Parathyroid adenoma (tissue), 2 donors: Measurements from ENCODE around the gene LRRIQ3.

ENCODE experiments used
- H2AFZ ChIP-seq: fragments of 300-600 bp; sonication (generic); one replicate; pipeline ENCODE4 v1.7.0; 2017; ENCODE audit warnings: antibody characterized with exemption, mild to moderate bottlenecking
- H3K27ac ChIP-seq: fragments of 300-600 bp; sonication (generic); one replicate; pipeline ENCODE4 v1.7.0; 2017
- H3K27me3 ChIP-seq: fragments of 300-600 bp; sonication (generic); one replicate; pipeline ENCODE4 v1.7.0; 2017; ENCODE audit warnings: low read length; ENCODE audit not compliant: control insufficient read depth, insufficient read depth
- H3K36me3 ChIP-seq: fragments of 300-600 bp; sonication (generic); one replicate; pipeline ENCODE4 v1.7.0; 2017; ENCODE audit warnings: low read length; ENCODE audit not compliant: control insufficient read depth, insufficient read depth
- H3K4me1 ChIP-seq: fragments of 300-600 bp; sonication (generic); one replicate; pipeline ENCODE4 v1.7.0; 2017; ENCODE audit warnings: control low read depth
- H3K4me2 ChIP-seq: fragments of 300-600 bp; sonication (generic); one replicate; pipeline ENCODE4 v1.7.0; 2017; ENCODE audit warnings: low read length
- H3K4me3 ChIP-seq: fragments of 300-600 bp; sonication (generic); one replicate; pipeline ENCODE4 v1.7.0; 2017; ENCODE audit warnings: low read depth, low read length
- H3K79me2 ChIP-seq: fragments of 300-600 bp; sonication (generic); one replicate; pipeline ENCODE4 v1.7.0; 2017; ENCODE audit warnings: control low read depth
- H3K9ac ChIP-seq: fragments of 300-600 bp; sonication (generic); one replicate; pipeline ENCODE4 v1.7.0; 2017; ENCODE audit warnings: mild to moderate bottlenecking
- H3K9me3 ChIP-seq: fragments of 300-600 bp; sonication (generic); one replicate; pipeline ENCODE4 v1.7.0; 2017; ENCODE audit warnings: low read length; ENCODE audit not compliant: control insufficient read depth
- CTCF ChIP-seq: fragments of 300-600 bp; sonication (generic); IDR thresholded peaks from one replicate; pipeline ENCODE4 v1.7.0; 2017; ENCODE audit warnings: antibody characterized with exemption, mild to moderate bottlenecking
- donor health status: primary hyperparathyroidism.

LRRIQ3 gene

GRCh38 chr1:74215229-74215628, 17.3 kb upstream of the LRRIQ3 start:
- Histone ChIP-seq H3K4me2 (no peak overlapping the region), H3K4me1 (no peaks in the 10 kb centered on the region), H3K27me3 (no peaks in the 10 kb centered on the region), H3K36me3 (no peaks in the 10 kb centered on the region), H3K9me3 (no peaks in the 10 kb centered on the region), H3K9ac (no peak overlapping the region), H2AFZ (no peak overlapping the region), H3K79me2 (no peaks in the 10 kb centered on the region), H3K27ac (no peak overlapping the region), H3K4me3 (no peak overlapping the region)
- no peak for TF ChIP-seq CTCF

GRCh38 chr1:74205266-74205665, 7.3 kb upstream of the LRRIQ3 start:
- Histone ChIP-seq H3K27ac (no peak overlapping the region), H3K36me3 (no peaks in the 10 kb centered on the region), H3K4me1 (no peaks in the 10 kb centered on the region), H3K4me2 (no peak overlapping the region), H3K9ac (no peak overlapping the region), H3K9me3 (no peaks in the 10 kb centered on the region), H3K27me3 (no peaks in the 10 kb centered on the region), H2AFZ (no peak overlapping the region), H3K4me3 (no peak overlapping the region), H3K79me2 (no peaks in the 10 kb centered on the region)
- no peak for TF ChIP-seq CTCF

GRCh38 chr1:74199504-74199903, 1.5 kb upstream of the LRRIQ3 start:
- Histone ChIP-seq H3K4me3 (no peak overlapping the region), H2AFZ (no peak overlapping the region), H3K9ac (no peak overlapping the region), H3K27me3 (no peaks in the 10 kb centered on the region), H3K79me2 (no peaks in the 10 kb centered on the region), H3K27ac (no peak overlapping the region), H3K9me3 (no peaks in the 10 kb centered on the region), H3K36me3 (no peaks in the 10 kb centered on the region), H3K4me2 (no peak overlapping the region), H3K4me1 (no peaks in the 10 kb centered on the region)
- no peak for TF ChIP-seq CTCF

GRCh38 chr1:74197255-74197654, 721 bp downstream of the LRRIQ3 start:
- no peaks in the 10 kb centered on the region for H3K27me3 ChIP-seq
- peak overlapping the region; percentile 74 for H3K27ac ChIP-seq
- no peaks in the 10 kb centered on the region for H3K36me3 ChIP-seq
- no peak for TF ChIP-seq CTCF
- peak overlapping the region; percentile 70 for H2AFZ ChIP-seq
- no peak overlapping the region for H3K9ac ChIP-seq
- no peaks in the 10 kb centered on the region for H3K9me3 ChIP-seq
- H3K4me2 ChIP-seq: peak overlapping the region; percentile 83
- H3K4me3 ChIP-seq: peak overlapping the region; percentile 82
- H3K79me2 ChIP-seq: no peaks in the 10 kb centered on the region
- H3K4me1 ChIP-seq: no peaks in the 10 kb centered on the region

GRCh38 chr1:74195339-74195738, 2.6 kb downstream of the LRRIQ3 start:
- Histone ChIP-seq H3K9ac (no peak overlapping the region), H3K4me1 (no peaks in the 10 kb centered on the region), H3K79me2 (no peaks in the 10 kb centered on the region), H2AFZ (no peak overlapping the region), H3K9me3 (no peaks in the 10 kb centered on the region), H3K36me3 (no peaks in the 10 kb centered on the region), H3K4me2 (no peak overlapping the region), H3K4me3 (no peak overlapping the region), H3K27me3 (no peaks in the 10 kb centered on the region), H3K27ac (no peak overlapping the region)
- TF ChIP-seq CTCF: no peak
